ENCODE results near the gene CD72.

- TF ChIP-seq CTCF (conservative IDR thresholded peaks at IDR 0.05 in 1 of 2, IDR thresholded peaks at IDR 0.05 in 1 of 2; ENCODE audit: low read depth in 1 of 2, low read length in 2 of 2) (no peak), EZH2 (IDR thresholded peaks at IDR 0.05; ENCODE audit: low read length, missing control alignments) (no peak)
Observed at GRCh38 chr9:35615981-35616680, 2.1 kb downstream of the CD72 start.
